Esophagus muscularis mucosa (tissue), 4 donors: ENCODE data around the gene SERPINB12.

Experiments used
- EP300 ChIP-seq: sonication (generic); formaldehyde crosslinking; IDR thresholded peaks from one replicate; pipeline ENCODE4 v1.6.1; 2017; ENCODE audit warnings: antibody characterized with exemption
- POLR2A ChIP-seq: fragments of 450-650 bp; IDR thresholded peaks from one replicate; pipeline ENCODE4 v1.6.1; 2017; ENCODE audit warnings: antibody characterized with exemption, moderate library complexity, mild to moderate bottlenecking, low read depth
- POLR2AphosphoS5 ChIP-seq, 2 donors: sonication (generic); formaldehyde crosslinking; IDR thresholded peaks; one replicate each; pipeline ENCODE4 v1.6.1; 2017; ENCODE audit warnings: antibody characterized with exemption in 2 of 2
- TF ChIP-seq, protein P1 (sequence below), 3 experiments: fragments of 200-600 bp in 2 of 3; fragments of 450-650 bp in 1 of 3; sonication (generic) in 2 of 3; IDR thresholded peaks; one replicate each; pipeline ENCODE4 v1.5.1; 2017 to 2019; ENCODE audit warnings: antibody characterized with exemption in 3 of 3, mild to moderate bottlenecking in 2 of 3, moderate library complexity in 1 of 3

DNA sequence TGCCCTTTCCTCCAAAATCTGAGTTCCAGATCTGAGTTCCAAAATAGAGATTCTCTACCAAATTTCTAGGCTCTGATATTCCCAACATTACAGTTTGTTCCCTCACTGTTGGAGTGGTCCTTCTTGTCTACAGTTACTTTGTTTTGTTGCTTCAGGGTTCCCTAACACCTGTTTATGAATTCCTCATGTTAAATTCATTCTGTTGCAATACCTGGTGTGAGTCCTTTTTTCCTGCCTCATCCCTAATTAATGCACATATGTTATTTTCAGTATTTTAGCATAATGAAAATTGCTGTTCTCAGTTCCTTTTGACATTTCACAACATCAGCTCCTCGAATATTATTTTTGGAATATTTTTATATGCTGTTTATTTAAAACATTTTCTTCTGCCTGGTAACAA lies 61.2 kb downstream of the SERPINB12 start:
- no peak for TF ChIP-seq POLR2AphosphoS5 (IDR thresholded peaks at IDR 0.05)
- TF ChIP-seq, protein P1, sequence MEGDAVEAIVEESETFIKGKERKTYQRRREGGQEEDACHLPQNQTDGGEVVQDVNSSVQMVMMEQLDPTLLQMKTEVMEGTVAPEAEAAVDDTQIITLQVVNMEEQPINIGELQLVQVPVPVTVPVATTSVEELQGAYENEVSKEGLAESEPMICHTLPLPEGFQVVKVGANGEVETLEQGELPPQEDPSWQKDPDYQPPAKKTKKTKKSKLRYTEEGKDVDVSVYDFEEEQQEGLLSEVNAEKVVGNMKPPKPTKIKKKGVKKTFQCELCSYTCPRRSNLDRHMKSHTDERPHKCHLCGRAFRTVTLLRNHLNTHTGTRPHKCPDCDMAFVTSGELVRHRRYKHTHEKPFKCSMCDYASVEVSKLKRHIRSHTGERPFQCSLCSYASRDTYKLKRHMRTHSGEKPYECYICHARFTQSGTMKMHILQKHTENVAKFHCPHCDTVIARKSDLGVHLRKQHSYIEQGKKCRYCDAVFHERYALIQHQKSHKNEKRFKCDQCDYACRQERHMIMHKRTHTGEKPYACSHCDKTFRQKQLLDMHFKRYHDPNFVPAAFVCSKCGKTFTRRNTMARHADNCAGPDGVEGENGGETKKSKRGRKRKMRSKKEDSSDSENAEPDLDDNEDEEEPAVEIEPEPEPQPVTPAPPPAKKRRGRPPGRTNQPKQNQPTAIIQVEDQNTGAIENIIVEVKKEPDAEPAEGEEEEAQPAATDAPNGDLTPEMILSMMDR (IDR thresholded peaks at IDR 0.05): no peak
- TF ChIP-seq EP300: no peak
- no peak for TF ChIP-seq POLR2A
